Stromal cell of bone marrow (primary cell): ENCODE data around the gene RPL10.
A peak's percentile ranks its signal among the peaks of the same experiment; 100 is the strongest.

ENCODE experiments used
- DNase-seq: peaks from one replicate; pipeline ENCODE4 v3.0.0-alpha.2; 2012; ENCODE audit warnings: low read depth

Gene RPL10

GRCh38 chrX:154362085-154362742 is 36.0 kb upstream of the RPL10 start:
- no peak for DNase-seq

GRCh38 chrX:154363706-154364439 is 34.3 kb upstream of the RPL10 start:
- DNase-seq, result no peak

DNA sequence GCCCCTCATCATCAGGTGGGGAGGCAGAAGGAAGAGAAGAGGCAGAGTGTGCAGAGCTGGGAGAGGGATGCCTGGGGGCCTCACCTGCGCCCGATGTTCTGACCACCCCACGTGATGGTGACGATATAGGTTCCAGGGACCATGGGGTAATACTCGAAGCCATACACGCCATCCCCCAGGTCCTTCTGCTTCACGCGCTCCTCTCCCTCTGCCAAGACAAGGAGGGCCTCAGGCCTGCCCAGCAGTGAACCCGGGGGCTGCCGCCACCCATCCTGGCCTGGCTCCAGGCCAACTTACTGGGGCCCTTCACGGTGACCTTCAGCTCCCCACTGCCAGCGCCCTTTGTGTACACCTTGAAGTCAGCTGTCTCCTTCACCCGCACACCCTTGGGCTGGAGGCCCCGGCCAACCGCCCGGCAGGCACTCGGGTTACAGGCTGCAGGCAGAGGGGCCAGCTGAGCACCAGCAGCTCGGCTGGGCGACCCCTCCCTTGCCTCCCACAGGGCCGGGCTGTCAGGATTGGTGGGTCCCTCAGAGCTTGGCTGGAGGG is 33.1 kb upstream of the RPL10 start:
- no peak for DNase-seq

GRCh38 chrX:154365997-154366665 is 32.0 kb upstream of the RPL10 start:
- no peak for DNase-seq

GRCh38 chrX:154366666-154367055 is 31.5 kb upstream of the RPL10 start:
- no peak for DNase-seq

DNA sequence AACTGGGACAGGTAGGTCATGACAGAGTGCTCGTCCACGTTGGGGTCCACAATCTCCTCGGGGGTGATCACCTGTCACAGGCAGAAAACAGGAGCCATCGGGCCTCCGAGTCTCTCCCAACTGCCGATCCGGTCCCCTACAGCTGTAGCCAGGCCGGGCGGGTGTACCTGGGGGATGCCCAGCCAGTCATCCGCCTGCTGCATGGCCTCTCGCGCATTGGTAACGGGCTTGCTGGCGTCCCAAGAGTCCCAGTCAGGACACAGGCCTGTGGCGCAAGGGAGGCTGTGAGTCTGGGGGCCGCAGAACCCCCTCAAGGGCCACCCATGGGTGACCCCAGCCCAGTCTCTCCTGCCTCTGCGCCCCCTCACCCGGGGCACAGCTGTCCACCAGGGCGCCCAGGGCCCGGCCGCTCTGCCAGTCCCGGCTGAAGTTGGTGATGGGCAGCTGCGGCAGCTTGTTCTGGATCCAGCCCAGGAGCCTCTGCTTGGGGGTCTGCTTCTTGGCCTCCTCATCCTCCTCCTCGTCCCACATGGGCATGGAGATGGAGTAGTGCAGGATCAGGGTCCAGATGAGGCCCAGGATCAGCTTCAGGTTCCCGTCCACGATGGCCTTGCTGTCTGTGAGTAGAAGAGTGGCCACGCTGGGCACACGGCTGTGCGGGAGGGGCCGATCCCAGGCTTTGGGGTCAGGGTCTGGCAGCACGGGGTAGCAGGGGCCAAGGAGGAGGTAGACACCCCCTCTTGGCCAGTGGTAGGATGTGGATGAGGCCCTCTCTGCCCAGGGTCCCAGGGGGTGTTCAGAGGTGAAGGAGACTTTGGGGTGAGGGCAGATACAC is 30.5 kb upstream of the RPL10 start:
- DNase-seq, result no peak

- peak; percentile 87 for DNase-seq
These were observed 29.3 kb upstream of the RPL10 start for GRCh38 chrX:154368630-154369448.

GRCh38 chrX:154369449-154370299 is 28.5 kb upstream of the RPL10 start:
- DNase-seq, result peak; percentile 90

- no peak for DNase-seq
These were observed 27.7 kb upstream of the RPL10 start for GRCh38 chrX:154370300-154371016.

GRCh38 chrX:154371017-154371788 is 27.0 kb upstream of the RPL10 start:
- DNase-seq, result peak; percentile 88

DNA sequence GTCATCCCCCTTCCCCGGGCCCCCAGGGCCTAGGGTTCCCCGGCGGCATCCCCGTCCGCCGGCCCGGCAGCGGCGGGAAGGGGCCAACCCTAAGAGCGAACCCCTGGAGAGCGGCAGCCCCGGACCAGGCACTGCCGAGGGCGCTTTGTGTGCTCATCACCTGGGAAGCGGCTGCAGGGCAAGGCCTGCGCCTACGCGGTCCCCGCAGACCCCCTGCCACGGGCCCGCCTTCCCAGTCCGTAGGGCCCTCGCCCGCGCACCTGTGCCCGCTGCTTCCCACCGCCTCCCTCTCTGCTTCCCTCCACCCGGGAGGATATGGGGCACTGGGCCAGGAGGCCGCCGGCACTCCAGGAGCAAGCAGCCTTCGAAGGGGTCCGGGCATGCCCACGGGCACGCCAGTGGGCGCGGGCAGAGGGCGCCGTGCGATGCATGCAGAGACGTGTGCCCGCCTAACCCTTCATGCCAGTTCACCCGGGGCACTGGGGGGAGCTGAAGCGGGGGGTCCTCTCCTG is 26.3 kb upstream of the RPL10 start:
- no peak for DNase-seq

GRCh38 chrX:154372612-154373022 is 25.6 kb upstream of the RPL10 start:
- DNase-seq, result no peak

DNA sequence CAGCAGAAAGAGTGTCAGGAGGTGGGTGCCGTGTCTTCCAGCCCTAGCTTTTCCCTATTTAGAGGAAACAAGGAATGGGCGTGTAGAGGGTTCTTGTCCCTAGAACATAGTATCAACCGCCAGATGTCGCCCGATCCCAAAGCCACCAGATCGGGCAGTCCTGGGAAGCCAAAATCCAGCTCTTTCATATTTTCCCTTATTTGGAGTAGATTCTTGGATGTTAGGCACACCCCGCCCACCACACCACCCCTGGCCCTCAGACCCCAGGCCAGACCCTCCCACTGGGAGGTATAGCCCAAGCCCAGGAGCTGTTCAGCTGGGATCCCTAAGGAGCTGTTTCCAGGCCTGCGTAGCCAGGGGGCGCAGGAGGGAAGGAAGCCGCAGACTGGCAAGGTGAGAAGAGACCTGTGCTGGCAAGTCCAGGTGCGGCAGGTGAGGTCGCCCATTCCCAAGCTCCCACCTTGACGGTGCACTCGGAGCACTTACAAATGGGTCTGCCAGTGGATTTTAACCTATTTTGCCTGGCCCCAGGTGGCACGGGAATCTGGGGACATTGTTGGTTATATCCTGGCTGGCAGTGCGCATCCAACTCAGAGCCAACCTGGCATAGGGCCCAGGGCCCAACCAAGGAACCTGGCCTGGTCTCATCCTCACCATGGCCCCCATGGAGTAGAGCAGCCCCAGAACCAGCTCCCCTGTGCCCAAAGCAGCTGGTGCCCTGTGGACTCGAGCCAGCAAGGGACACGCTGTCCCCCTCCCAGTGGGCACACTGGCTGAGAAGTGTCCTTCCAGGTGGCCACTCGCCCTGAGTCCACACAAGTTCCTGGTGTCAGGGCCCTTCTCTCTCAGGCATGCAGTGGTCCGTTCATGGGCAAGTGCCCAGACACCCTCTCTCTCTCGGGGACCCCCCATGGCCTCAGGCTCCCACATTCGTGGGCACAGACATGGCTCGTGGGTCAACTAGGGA is 24.6 kb upstream of the RPL10 start:
- DNase-seq, result peak; percentile 50

DNA sequence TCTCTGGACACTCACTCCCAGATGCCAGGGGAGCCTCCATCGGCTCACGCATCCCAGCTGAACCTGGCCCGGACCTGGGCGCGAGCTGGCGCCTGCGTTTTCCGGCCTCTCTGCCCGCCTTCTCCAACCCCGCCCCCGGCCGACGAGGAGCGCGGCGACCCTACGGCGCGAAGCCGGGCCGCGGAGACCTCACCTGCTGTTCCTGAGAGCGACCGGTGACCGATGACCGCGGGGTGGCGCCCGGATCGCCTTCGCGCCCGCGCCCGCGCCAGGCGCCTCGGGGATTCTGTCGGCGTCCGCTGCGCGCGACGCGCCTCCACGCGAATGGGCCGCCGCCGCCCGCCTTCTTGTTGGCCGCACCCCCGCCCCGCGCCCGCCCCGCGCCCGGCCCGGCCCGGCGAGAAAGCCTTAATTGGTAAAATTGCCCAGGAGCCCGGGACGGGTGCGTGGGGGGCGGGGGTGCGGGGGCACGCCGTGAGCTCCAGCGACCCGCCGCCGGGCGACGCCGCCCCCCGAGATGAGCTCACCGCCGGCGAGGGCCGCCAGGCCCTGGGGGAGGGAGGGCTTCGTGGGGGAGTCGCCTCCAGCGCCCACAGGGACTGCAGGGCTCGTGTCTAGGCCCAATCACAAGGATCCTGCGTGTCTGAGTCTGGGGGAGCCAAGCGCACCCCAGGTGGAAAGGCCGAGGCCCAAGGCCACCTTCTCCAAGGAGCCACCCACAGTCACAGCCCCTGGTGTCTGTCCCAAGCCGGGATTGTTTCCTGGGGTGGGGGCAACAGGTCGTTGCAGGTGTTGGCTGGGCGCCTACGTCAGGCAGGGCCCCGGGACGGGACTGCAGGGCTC is 23.6 kb upstream of the RPL10 start, which contains the start of gene FLNA:
Gene FLNA (minus strand): TSS at position 322 of the 843 bp plus-strand sequence. CDS start 3,389 bp downstream, outside the sequence.
- DNase-seq, result no peak

GRCh38 chrX:154375156-154375504 is 23.0 kb upstream of the RPL10 start:
- no peak for DNase-seq

DNA sequence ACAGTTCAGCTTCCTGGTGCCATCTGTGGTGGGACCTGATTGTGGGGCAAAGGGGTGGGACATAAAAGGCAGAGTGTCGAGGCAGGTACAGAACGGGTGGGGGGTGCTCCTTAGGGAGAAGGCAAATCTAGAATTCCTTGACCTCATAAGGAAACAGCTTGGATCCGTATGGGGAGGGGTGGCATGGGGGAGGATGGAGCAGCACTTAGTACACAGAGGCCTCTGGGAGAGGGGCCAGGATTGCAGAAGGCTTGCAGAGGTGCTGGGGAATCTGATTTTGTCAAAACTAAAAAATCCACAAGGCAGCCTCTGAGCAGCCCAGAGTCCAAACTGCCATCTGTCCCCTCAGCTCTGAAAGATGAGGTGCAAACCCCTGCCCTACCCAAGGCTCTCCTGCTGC is 21.4 kb upstream of the RPL10 start:
- no peak for DNase-seq
